Body of pancreas (tissue), 4 donors: ENCODE results near the gene GCNT4. TPM values are rescaled to one million over a fixed set of nuclear protein-coding genes. Genes with fewer than 3 reads are reported as not detected.

Experiments
- ATAC-seq: fragments of 150-250 bp; one replicate; pipeline ENCODE4 v1.9.1; 2016
- DNase-seq, 4 donors: peaks; one replicate each; pipeline ENCODE4 v3.0.0-alpha.2; 2019
- H3K27ac ChIP-seq, 4 donors: fragments of 200-600 bp; sonication (generic); 1 replicate in 3 of 4; 2 replicates in 1 of 4; pipeline versions ENCODE4 v1.5.1 to v1.6.1; 2016 to 2019; ENCODE audit warnings: mild to moderate bottlenecking in 1 of 4, mixed read lengths in 1 of 4, moderate library complexity in 1 of 4
- H3K27me3 ChIP-seq, 2 donors: fragments of 200-600 bp; sonication (generic); one replicate each; pipeline ENCODE4 v1.6.0; 2016; ENCODE audit warnings: mild to moderate bottlenecking in 1 of 2
- H3K36me3 ChIP-seq, 2 donors: fragments of 200-600 bp; sonication (generic); replicated peaks in 1 of 2; 2 replicates each; pipeline ENCODE4 v1.5.1; 2016; ENCODE audit warnings: low read depth in 2 of 2; ENCODE audit not compliant: insufficient read depth in 1 of 2
- H3K4me1 ChIP-seq: fragments of 200-600 bp; sonication (generic); one replicate; pipeline ENCODE4 v1.6.0; 2016
- H3K4me3 ChIP-seq, 2 donors: fragments of 200-600 bp; sonication (generic); 1 replicate in 1 of 2; 2 replicates in 1 of 2; pipeline ENCODE4 v1.5.1; 2016 to 2019
- H3K9me3 ChIP-seq, 3 donors: fragments of 200-600 bp; sonication (generic); 1 replicate in 2 of 3; 2 replicates in 1 of 3; pipeline ENCODE4 v1.5.1; 2016
- CTCF ChIP-seq, 7 experiments: fragments of 450-650 bp in 4 of 7; fragments of 200-600 bp in 3 of 7; sonication (generic) in 3 of 7; IDR thresholded peaks; one replicate each; pipeline ENCODE4 v1.5.1; 2016 to 2019; ENCODE audit warnings: antibody characterized with exemption in 7 of 7
- POLR2A ChIP-seq, 3 donors: fragments of 450-650 bp; IDR thresholded peaks; one replicate each; pipeline ENCODE4 v1.6.1; 2016; ENCODE audit warnings: antibody characterized with exemption in 3 of 3, mild to moderate bottlenecking in 2 of 3
- WGBS, 2 donors: methylation state at CpG; one replicate each; pipeline ENCODE4 v1.1.5; 2017; 5-methylcytosine and 5-hydroxymethylcytosine counted together
- intact Hi-C: fragments of 100-400 bp; cut with DNase I; formaldehyde crosslinking; loops from one replicate; pipeline ENCODE4 v1.15.1; 2023
- total RNA-seq, 2 donors: library from RNA; depleted of rRNA; stranded (reverse); fragments of >200 nt; gene quantifications; one replicate each; pipeline ENCODE4 v1.1.0, GENCODE V29; 2016

GCNT4 gene
- total RNA-seq, 2 donors from 2014 or later: 3.3 to 4.2 TPM

GRCh38 chr5:75053054-75053303, 621 bp upstream of the GCNT4 start:
- H3K9me3 ChIP-seq: no peaks in the 10 kb centered on the region
- H3K27me3 ChIP-seq: no peaks in the 10 kb centered on the region
- whole genome bisulfite sequencing, 2 donors: 1% methylated on average over 31 of the region's 40 CpGs; no CpG with 5 or more reads in 1 of the 2 donors
- intact Hi-C loops: loop anchor here (10.0 kb wide), 1 partner anchor 118 kb away; no protein-coding TSS in a partner anchor
- no peak for DNase-seq
- no peaks in the 10 kb centered on the region for H3K36me3 ChIP-seq
- H3K4me1 ChIP-seq: peaks cover 47% of the 10 kb centered on the region
- no peak for TF ChIP-seq POLR2A (IDR thresholded peaks at IDR 0.05)
- no peak for TF ChIP-seq CTCF (IDR thresholded peaks at IDR 0.05)
- H3K4me3 ChIP-seq: peak overlapping the region; percentile 84 to 87
- no peak for ATAC-seq
- peak overlapping the region; percentile 76 to 94 (median 91) for H3K27ac ChIP-seq

GRCh38 chr5:75051217-75051751, 1.1 kb downstream of the GCNT4 start:
- Histone ChIP-seq H3K27me3 (no peaks in the 10 kb centered on the region), H3K4me3 (no peak overlapping the region), H3K9me3 (no peaks in the 10 kb centered on the region), H3K36me3 (no peaks in the 10 kb centered on the region), H3K4me1 (peaks cover 63% of the 10 kb centered on the region), H3K27ac (peak overlapping the region in 3 of 4 donors; percentile 91 to 94 (median 91))
- 25 to 38% methylated on average over 7 of the region's 7 CpGs for WGBS, 2 donors
- intact Hi-C loops: loop anchor here (10.0 kb wide), 1 partner anchor 116 kb away; no protein-coding TSS in a partner anchor
- no peak for TF ChIP-seq CTCF (IDR thresholded peaks at IDR 0.05)
- no peak for ATAC-seq
- DNase-seq: peak; percentile 49 to 73 (median 58)

- ATAC-seq (no peak), DNase-seq (peak in 1 of 4 donors; percentile 14)
- Histone ChIP-seq H3K9me3 (no peaks in the 10 kb centered on the region), H3K27ac (peak overlapping the region in 2 of 4 donors; percentile 91), H3K4me3 (no peak overlapping the region), H3K36me3 (no peaks in the 10 kb centered on the region), H3K4me1 (peaks cover 67% of the 10 kb centered on the region), H3K27me3 (no peaks in the 10 kb centered on the region)
- TF ChIP-seq POLR2A (IDR thresholded peaks at IDR 0.05) (no peak), CTCF (IDR thresholded peaks at IDR 0.05) (peak in 3 of 7 experiments; percentile 11 to 18 (median 12))
- WGBS, 2 donors: 86 to 87% methylated on average over 11 of the region's 11 CpGs
- intact Hi-C loops: loop anchor here (10.0 kb wide), 1 partner anchor 116 kb away; no protein-coding TSS in a partner anchor
Measured at GRCh38 chr5:75050415-75050814, 1.9 kb downstream of the GCNT4 start.

- H3K4me3 ChIP-seq: no peak overlapping the region
- peak; percentile 47 to 84 (median 80) for TF ChIP-seq CTCF (IDR thresholded peaks at IDR 0.05)
- TF ChIP-seq POLR2A (IDR thresholded peaks at IDR 0.05): no peak
- H3K9me3 ChIP-seq: no peaks in the 10 kb centered on the region
- peak overlapping the region in 2 of 4 donors; percentile 2 to 91 for H3K27ac ChIP-seq
- no peaks in the 10 kb centered on the region for H3K27me3 ChIP-seq
- 48 to 50% methylated on average over 11 of the region's 11 CpGs for WGBS, 2 donors
- ATAC-seq (no peak), DNase-seq (peak; percentile 73 to 80 (median 75))
- intact Hi-C loops: loop anchor here (10.0 kb wide), 1 partner anchor 115 kb away; no protein-coding TSS in a partner anchor
- peaks cover 66% of the 10 kb centered on the region for H3K4me1 ChIP-seq
- H3K36me3 ChIP-seq: no peaks in the 10 kb centered on the region
Measured at GRCh38 chr5:75049456-75050351, 2.7 kb downstream of the GCNT4 start.
